C4-2B (cell line): ENCODE data around the gene ABHD2.
A peak's percentile ranks its signal among the peaks of the same experiment; 100 is the strongest.

Experiments
- H3K27ac ChIP-seq: fragments of 450-650 bp; 2 replicates; pipeline ENCODE4 v1.5.1; 2017
- ZFX ChIP-seq: fragments of 450-650 bp; IDR thresholded peaks from 2 replicates; pipeline ENCODE4 v1.6.1; 2017
- TF ChIP-seq, protein P1 (sequence below): fragments of 450-650 bp; conservative IDR thresholded peaks from 2 replicates; pipeline ENCODE4 v1.5.1; 2017; ENCODE audit warnings: mild to moderate bottlenecking

Gene ABHD2

DNA sequence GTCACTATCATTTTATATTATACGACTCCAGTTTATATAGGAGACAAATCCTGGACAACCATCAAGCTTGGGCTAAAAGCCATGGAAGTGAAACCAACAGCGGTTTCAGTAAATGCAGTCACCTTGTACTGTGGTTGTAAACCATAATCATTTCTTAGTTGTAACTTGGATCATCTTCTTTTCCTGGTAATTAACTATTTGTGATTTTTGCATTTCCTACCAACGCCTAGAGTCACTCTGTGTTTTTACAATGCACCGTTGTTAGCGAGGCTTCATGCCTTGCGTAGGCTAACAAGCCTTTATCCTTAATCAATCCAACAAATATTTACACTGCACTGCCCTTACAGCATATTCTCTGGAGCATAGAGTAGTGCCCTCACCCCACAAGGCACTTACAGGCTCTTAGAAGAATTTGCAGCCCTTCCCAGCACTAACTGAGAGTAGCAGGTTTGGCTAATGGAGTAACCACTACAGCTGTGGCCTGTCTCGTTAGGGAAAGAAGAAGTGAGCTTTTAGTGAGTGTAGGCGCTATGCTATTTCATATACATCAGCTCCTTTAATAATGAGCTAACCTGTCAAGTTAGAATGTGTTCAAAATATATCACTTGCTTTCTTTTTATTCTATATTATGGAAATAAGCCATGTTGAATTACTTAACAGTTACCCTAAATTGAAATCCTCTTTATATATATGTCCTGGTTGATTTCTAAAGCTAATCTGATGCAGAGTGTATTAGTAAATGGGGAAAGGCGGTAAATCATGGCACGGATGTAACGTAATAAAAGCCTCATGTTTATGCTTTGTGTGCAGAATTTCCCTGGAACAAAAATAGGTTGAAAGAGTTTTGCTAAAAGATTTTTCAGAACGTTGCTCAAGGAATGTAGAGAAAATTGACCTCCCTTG is 62.8 kb downstream of the ABHD2 start:
- peak overlapping the region; percentile 49 for H3K27ac ChIP-seq
- TF ChIP-seq ZFX: no peak
- TF ChIP-seq, protein P1, sequence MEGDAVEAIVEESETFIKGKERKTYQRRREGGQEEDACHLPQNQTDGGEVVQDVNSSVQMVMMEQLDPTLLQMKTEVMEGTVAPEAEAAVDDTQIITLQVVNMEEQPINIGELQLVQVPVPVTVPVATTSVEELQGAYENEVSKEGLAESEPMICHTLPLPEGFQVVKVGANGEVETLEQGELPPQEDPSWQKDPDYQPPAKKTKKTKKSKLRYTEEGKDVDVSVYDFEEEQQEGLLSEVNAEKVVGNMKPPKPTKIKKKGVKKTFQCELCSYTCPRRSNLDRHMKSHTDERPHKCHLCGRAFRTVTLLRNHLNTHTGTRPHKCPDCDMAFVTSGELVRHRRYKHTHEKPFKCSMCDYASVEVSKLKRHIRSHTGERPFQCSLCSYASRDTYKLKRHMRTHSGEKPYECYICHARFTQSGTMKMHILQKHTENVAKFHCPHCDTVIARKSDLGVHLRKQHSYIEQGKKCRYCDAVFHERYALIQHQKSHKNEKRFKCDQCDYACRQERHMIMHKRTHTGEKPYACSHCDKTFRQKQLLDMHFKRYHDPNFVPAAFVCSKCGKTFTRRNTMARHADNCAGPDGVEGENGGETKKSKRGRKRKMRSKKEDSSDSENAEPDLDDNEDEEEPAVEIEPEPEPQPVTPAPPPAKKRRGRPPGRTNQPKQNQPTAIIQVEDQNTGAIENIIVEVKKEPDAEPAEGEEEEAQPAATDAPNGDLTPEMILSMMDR: no peak

DNA sequence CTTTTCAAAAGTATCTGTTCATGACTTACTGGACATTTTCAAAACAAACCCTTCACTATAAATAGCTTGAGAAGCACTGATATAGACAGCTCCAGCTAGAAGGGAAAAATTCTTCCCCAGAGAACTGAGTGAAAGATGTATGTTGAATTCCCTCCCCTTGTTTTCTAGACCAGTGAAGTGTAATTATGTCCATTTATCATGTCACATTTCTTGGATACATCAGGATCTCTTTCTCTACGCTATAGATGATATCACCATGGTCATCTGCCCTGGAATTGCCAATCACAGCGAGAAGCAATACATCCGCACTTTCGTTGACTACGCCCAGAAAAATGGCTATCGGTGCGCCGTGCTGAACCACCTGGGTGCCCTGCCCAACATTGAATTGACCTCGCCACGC is 66.9 kb downstream of the ABHD2 start:
- no peak for TF ChIP-seq ZFX
- 0 out of 2 replicates have a peak overlapping the region, but pooled peaks have one; percentile 1 for H3K27ac ChIP-seq

DNA sequence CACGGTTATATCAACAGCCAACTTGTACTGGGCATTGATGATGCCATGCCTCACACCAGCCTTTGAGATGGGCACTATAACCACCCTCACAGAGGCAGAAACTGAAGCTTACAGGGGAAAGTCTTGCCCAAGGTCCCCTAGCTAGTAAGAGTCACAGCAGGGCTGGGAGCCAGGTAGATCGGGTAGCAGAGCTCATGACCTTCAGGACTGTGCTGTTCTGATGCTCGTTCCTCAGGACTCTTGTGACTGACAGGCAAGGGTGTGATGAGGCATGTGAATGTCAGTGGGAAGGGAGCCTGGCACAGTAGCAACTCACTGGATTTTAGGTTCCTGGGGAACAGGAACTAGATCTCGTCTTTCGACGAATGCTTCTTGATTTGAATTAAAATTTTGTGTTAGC is 67.4 kb downstream of the ABHD2 start:
- TF ChIP-seq, protein P1: no peak
- no peak for TF ChIP-seq ZFX
- H3K27ac ChIP-seq: 0 out of 2 replicates have a peak overlapping the region, but pooled peaks have one; percentile 1

DNA sequence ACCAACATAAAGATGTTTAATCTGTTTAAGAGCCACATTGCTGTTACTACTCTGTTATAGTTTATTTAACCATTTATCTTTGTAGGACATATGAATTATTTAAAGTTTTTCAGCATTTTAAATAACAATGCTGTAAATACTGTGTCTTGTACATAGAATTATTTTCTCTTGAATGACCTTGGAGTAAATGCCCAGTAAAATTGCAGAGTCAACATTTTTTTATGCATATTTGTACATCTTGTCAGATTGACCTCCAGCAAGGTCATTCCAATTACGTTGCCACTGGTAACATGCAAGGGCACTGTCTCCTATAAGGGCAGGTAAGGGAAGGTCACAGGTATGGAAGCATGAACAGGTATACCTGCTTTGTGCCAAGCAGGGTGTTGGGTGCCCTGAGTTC is 68.8 kb downstream of the ABHD2 start:
- TF ChIP-seq ZFX: no peak
- TF ChIP-seq, protein P1: no peak
- no peak overlapping the region for H3K27ac ChIP-seq

DNA sequence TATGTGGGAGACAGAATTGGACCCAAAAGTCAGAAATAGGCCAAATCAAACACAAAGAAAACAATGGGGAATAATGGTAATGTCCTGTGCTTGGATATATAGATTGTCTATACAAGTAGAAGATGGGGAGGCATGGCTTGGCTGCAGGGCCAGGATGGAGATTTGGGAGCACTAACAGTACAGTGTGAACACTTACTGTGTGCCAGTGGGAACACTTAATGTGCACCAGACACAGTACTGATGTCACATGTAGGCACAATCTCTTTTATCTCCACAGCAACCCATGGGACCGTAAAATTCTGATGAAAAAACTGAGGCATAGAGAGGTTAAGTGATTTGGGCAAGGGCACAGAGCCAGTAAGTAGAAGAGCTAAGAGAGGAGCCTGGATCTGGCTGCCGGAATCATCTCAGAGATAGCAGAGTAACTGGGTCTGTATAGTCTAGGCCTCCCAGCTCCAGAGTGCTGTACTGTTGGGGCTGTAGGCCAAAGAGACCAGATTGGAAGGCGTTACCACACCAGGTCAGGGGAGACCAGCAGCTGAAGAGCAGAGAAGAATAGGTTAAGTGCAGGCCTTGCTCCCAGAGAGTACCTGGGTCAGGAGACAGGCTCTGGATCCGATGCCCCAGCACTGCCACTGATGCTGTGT is 69.8 kb downstream of the ABHD2 start:
- 0 out of 2 replicates have a peak overlapping the region, but pooled peaks have one; percentile 7 for H3K27ac ChIP-seq
- TF ChIP-seq, protein P1: no peak
- TF ChIP-seq ZFX: no peak

DNA sequence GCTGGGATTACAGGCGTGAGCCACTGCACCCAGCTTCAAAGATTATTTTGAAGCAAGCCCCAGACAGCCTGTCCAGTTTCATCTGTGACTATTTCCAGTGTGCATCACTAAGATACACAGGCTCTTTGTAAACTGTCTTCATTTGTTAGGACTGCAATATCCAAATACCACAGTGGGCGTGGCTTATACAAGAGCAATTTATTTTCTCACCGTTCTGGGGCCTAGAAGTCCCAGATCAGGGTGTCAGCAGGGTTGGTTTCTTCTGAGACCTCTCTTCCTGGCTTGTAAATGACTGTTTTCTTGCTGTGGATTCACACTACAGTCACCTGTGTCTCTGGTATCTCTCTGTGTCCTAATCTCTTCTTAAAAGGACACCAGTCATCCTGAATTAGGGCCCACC is 73.4 kb downstream of the ABHD2 start:
- TF ChIP-seq ZFX: no peak
- TF ChIP-seq, protein P1: no peak
- no peak overlapping the region for H3K27ac ChIP-seq

DNA sequence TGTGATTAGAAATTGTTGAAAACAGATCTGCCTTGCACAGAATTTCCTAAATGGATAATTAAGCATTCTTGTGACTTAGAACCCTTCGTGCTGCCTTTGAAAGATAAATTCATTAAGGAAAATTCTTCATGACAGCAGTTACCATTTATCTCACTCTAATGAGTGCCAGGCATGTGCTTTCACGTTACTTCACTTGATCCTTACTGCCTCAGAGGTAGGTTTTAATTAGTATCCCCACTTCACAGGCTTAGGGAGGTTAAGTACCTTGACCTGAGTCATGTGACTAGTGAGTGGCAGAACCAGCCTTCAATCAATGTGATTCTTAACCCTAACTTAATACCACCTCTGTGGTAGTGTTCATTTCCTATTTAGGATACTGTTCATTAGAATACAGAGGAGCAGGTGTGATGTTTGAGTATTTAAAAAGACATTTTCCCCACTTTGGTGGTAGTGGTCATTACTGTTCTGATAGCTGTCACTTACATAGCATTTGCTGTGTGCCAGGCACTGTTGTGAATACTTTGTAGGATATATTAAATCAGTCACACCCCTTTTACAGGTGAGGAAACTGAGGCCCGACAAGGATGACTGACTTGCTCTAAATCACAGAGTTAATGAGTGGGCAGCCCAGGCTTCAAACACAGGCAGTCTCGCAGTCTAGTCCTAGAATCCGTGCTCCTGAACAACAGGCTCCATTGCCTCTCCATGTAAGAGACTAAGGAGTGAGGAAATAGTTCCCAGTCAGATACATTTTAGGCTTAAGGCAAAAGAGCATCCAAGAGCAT is 75.2 kb downstream of the ABHD2 start:
- TF ChIP-seq ZFX: no peak
- TF ChIP-seq, protein P1: no peak
- H3K27ac ChIP-seq: peak overlapping the region; percentile 79
